ENCODE measurements around the gene OR10A3. TPM values are rescaled to one million over a fixed set of nuclear protein-coding genes. Genes with fewer than 3 reads are reported as not detected.
A peak's percentile ranks its signal among the peaks of the same experiment; 100 is the strongest.
"Not testable (repeated sequence)": the region's sequence is repeated elsewhere in the genome, so short reads cannot be mapped to it uniquely, and the experiment has no call there.

Gene OR10A3
- total RNA-seq: not detected
- long read RNA-seq: 0 reads

DNA sequence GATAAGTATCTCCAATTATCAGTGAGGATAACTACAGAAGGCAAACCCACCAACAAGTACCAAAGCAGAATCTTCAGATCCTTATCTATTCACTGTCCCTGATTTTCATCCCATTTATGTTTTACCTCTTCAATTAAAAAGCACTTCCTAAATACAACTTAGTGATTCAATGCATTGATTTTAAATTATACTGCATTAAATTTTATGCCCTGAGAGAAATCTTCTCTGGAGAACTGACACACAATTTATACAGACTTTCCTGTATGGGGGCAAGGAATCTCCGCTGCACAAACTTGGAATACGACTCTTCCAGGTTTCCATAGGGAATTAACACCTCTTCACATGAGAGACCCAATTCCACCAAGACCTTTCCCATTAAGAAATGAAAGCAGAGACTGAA, at the start of gene OR10A3:
OR10A3 (minus strand) TSS at position 101 of the 400 bp plus-strand sequence. CDS start 2,188 bp downstream, outside the sequence.
- intact Hi-C loops (cut with micrococcal nuclease): no loop called here
- DNase-seq (no peak), ATAC-seq (no peak)

DNA sequence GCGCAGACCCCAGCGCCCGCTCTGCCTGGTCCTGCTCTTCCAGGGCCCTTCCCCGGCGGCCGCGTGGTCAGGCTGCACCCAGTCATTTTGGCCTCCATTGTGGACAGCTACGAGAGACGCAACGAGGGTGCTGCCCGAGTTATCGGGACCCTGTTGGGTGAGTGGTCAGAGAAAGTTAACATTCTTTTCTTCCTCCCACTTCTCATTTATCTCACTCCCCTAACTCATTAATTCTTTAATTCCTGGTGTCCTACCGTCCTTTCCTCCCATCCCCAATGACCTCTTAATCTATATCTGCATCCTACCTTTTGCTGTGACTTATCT, 46.0 kb upstream of the OR10A3 start:
- intact Hi-C loops (cut with micrococcal nuclease): loop anchor here (10.0 kb wide), 1 partner anchor 93 kb away; no protein-coding TSS in a partner anchor
- DNase-seq, ATAC-seq: not testable (repeated sequence)

- peak; percentile 86 for DNase-seq
- intact Hi-C loops (cut with micrococcal nuclease): loop anchor here (10.0 kb wide), 1 partner anchor 92 kb away; no protein-coding TSS in a partner anchor
- peak; percentile 100 for ATAC-seq
Measured at GRCh38 chr11:7986768-7987559, 45.5 kb upstream of the OR10A3 start, which contains the start of gene EIF3F. TSS of gene EIF3F (plus strand) at chr11:7987337. CDS start at chr11:7987353, 16 bp downstream.

DNA sequence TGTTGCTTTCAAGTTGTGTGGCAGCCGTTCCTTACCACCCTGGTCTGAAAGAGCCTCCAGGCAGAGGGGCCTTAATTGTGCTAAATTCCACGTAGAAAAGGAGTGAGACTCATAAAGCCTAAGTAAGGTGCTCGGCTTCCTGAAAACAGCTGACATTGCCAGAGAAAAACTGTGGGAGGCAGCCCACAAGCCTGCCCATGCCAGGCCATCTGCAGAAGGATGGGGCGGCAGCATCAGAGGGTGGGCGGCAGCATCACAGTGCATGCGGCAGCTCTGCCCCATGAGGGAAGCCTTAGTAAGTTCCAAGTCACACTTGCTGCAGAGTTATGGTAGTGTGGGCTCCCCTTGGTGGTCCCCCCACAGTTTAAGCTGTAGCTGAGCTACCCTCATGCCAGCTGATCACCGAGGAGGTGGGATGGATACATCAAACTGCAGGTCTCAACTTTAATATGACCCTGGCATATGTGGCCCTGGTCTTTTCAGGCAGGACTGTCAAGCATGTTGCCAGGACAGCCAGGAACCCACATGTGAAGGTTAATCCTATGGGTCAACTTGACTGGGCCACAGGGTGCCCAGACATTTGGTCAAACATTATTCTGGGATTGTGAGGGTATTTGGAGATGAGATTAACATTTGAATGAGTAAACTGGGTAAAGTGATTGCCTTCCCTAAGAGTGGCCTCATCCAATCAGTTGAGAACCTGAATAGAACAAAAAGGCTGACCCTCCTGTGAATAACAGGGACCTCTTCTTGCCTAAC, 42.5 kb upstream of the OR10A3 start:
- DNase-seq (no peak), ATAC-seq (no peak)
- intact Hi-C loops (cut with micrococcal nuclease): loop anchor here (10.0 kb wide), 1 partner anchor 89 kb away; no protein-coding TSS in a partner anchor

- intact Hi-C loops (cut with micrococcal nuclease): loop anchor here (10.0 kb wide), 1 partner anchor 88 kb away; no protein-coding TSS in a partner anchor
- ATAC-seq: no peak
Measured at GRCh38 chr11:7982582-7983119, 41.1 kb upstream of the OR10A3 start.

DNA sequence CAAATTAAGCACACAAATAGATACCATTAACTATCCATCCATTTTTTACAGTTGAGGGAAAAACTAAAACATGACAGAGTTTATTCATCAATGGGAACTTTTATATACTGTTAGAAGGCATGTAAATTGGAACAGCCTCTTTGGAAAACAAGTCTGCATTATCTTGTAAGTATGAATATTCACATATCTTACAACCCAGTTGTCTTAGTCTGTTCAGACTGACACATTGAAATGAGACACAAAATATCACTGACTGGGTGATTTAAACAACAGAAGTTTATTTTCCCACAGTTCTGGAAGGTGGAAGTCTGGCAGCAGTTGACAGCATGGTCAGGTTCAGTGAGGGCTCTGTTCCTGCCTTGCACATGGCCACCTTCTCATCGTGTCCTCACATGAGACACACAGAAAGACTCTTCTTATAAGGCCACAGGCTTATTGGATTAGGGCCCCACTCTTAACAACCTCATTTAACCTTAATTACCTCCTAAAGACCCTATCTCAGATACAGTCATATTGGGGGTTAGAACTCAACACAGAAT, 40.2 kb upstream of the OR10A3 start:
- DNase-seq: no peak
- intact Hi-C loops (cut with micrococcal nuclease): loop anchor here (10.0 kb wide), 1 partner anchor 87 kb away; no protein-coding TSS in a partner anchor
- ATAC-seq: no peak

More at GRCh38 chr11:7982582-7983119, 41.1 kb upstream of the OR10A3 start:
- no peak for DNase-seq

DNA sequence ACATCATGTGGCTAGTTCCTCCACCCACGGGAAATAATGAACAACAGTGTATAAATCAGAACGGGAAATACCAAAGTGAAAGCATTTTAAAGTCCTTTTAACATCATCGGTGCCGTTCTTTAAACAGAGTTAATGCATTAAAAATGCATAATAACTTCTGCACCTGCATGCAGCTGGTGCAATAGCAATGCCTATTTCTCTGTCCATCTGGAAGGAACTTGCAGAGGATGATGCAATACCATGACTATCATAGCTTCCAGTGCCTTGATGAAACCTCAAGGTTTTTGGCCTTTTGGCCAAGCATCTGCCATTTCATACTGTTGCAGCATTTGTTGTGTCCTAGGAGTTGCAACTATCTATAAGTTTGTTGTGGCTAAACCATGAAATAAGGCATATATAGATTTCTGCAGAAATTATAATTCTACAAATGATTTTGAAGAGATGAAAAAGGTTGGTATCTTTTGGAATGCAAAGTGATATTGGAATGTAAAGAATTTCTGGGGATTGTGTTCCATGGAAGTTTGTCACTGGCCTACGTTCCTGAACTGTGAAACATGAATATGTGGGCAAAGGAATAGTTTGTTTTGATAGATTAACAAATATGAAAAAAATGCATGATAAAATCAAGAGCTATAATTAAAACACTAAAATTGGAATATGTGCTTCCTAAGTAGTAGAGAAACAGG, 35.9 kb upstream of the OR10A3 start:
- intact Hi-C loops (cut with micrococcal nuclease): no loop called here
- no peak for ATAC-seq
- no peak for DNase-seq

- DNase-seq: no peak
- intact Hi-C loops (cut with micrococcal nuclease): no loop called here
Measured at GRCh38 chr11:7974668-7975067, 33.2 kb upstream of the OR10A3 start.

DNA sequence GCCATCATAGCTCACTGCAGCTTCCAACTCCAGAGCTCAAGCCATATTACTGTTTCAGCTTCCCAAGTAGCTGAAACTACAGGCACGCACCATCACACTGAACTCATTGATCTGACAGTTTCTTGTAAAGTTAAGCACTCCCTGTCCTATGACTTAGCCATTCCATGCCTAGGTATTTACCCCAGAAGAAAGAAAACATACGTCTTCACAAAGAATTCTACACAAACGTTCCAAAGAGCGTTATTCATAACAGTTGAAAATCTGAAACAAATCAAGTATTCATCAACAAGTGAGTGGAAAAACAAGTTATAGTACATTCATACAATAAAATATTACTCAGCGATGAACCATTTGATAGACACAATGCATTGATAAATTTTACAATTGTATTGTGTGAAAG, 31.5 kb upstream of the OR10A3 start:
- intact Hi-C loops (cut with micrococcal nuclease): no loop called here
- DNase-seq (no peak), ATAC-seq (no peak)

More at GRCh38 chr11:7974668-7975067, 33.2 kb upstream of the OR10A3 start:
- no peak for ATAC-seq

- ATAC-seq (no peak), DNase-seq (no peak)
- intact Hi-C loops (cut with micrococcal nuclease): no loop called here
Measured at GRCh38 chr11:7971846-7972245, 30.3 kb upstream of the OR10A3 start.

DNA sequence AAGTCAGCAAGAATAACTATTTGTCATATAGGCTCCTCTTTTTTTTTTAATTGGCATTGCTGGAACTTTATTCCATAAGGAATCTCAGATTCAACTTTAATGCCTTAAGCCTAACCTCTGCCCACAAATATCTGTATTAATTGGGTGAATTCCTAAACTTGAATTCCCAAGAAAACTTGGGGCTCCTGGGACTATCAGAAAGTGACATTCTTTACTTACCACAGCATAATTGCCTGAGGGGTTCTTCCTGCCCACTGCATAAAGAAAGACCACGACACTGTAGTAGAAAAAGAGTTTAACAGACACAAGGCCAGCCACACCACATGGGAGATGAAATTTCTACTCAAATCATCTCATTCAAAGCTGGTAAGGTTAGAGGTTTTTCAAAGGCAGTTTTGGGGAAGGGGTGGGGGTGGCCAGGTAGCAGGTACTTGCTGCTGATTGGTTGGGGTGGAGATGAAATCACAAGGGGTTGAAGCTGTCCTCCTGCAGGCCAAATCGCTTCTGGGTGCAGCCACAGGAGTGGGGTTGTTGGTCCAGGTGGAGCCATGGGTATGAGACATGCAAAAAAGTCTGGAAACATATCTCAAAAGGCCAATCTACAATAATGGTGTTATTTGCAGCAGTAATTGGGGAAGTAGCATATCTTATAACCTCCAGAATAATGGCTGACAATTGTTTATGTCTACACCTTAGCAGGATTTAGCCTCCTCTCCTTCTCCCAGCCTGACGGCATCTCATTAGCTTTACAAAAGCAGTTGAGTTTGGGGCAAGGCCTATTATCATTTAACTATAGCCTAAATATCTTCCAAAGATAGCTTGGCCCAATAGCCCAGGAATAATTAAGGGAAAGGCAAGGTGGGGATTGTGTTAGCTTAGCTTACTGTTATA, 28.5 kb upstream of the OR10A3 start:
- ATAC-seq (no peak), DNase-seq (no peak)
- intact Hi-C loops (cut with micrococcal nuclease): no loop called here

DNA sequence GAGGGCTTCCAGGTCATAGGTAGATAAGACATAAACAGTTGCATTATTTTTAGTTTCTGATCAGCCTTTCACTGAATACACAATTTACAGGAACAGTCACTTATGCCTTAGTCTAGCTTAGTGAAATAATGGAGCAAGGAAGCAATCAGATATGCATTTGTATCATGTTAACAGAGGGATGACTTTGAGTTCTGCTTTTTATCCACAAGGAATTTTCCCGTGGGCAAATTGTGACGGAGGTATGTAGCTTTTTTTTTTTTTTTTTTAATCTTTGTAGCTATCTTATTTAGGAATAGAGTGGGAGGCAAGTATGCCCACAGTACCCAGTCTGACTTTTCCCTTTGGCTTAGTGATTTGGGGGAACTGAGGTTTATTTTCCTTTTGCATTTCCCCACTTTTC, 27.2 kb upstream of the OR10A3 start:
- DNase-seq (no peak), ATAC-seq (no peak)
- intact Hi-C loops (cut with micrococcal nuclease): no loop called here

GRCh38 chr11:7967826-7968225, 26.3 kb upstream of the OR10A3 start:
- DNase-seq: no peak
- intact Hi-C loops (cut with micrococcal nuclease): no loop called here
- ATAC-seq: no peak

- DNase-seq: no peak
- no peak for ATAC-seq
- intact Hi-C loops (cut with micrococcal nuclease): no loop called here
Measured at GRCh38 chr11:7967097-7967496, 25.6 kb upstream of the OR10A3 start.

- ATAC-seq: no peak
Measured at GRCh38 chr11:7965386-7965785, 23.9 kb upstream of the OR10A3 start, which contains the start of gene NLRP10. TSS of gene NLRP10 (minus strand) at chr11:7965447. CDS start at chr11:7963495, 1,952 bp downstream.

GRCh38 chr11:7964873-7965272, 23.4 kb upstream of the OR10A3 start:
- ATAC-seq: no peak
- no peak for DNase-seq
- intact Hi-C loops (cut with micrococcal nuclease): no loop called here

More at GRCh38 chr11:7965386-7965785, 23.9 kb upstream of the OR10A3 start, which contains the start of gene NLRP10:
- DNase-seq: no peak
- intact Hi-C loops (cut with micrococcal nuclease): no loop called here

GRCh38 chr11:7964261-7964660, 22.8 kb upstream of the OR10A3 start:
- ATAC-seq (no peak), DNase-seq (no peak)
- intact Hi-C loops (cut with micrococcal nuclease): no loop called here

DNA sequence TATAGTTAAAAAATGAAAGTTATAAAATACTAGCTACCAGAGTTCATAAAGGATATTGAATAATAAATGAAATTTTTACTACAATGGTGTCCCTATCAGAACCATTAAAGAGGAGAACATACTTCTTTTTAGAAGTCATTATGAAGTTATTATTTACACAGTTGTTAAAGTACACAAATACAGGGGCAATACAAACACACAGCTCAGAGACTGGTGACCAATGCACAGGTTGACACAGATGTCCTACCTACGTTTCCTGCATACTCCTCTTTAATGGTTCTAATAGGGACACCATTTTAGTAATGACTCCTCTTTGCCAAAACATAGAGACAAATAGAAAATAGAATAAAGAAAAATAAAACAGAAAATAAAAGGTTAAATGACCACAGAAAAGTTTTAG, 13.7 kb upstream of the OR10A3 start:
- DNase-seq: no peak
- intact Hi-C loops (cut with micrococcal nuclease): no loop called here
- no peak for ATAC-seq
